HepG2 (cell line): Measurements from ENCODE around the gene SLC25A23. TPM values are rescaled to one million over a fixed set of nuclear protein-coding genes. Genes with fewer than 3 reads are reported as not detected.
A peak's percentile ranks its signal among the peaks of the same experiment; 100 is the strongest.

ENCODE experiments used
- ARNT2 ChIP-seq: sonication (generic); formaldehyde crosslinking; IDR thresholded peaks from 2 replicates; pipeline ENCODE4 v1.8.0; 2022; ENCODE audit warnings: mild to moderate bottlenecking, low read depth, missing genetic modification reagents, moderate library complexity
- ARNTL ChIP-seq: sonication (generic); formaldehyde crosslinking; IDR thresholded peaks from 2 replicates; pipeline ENCODE4 v1.4.0; 2020; ENCODE audit warnings: mild to moderate bottlenecking, missing genetic modification reagents
- CEBPG ChIP-seq: IDR thresholded peaks from 2 replicates; pipeline ENCODE4 v1.6.1; 2016
- GATAD1 ChIP-seq: IDR thresholded peaks from 2 replicates; pipeline ENCODE4 v1.6.1; 2016; ENCODE audit warnings: missing genetic modification reagents, missing compliant biosample characterization
- HDAC6 ChIP-seq: fragments of 200-600 bp; sonication (generic); IDR thresholded peaks from 2 replicates; pipeline ENCODE4 v1.7.0; 2017; ENCODE audit warnings: mild to moderate bottlenecking, antibody characterized with exemption, low read length, low read depth
- HMGXB4 ChIP-seq, 2 experiments: sonication (generic) in 1 of 2; formaldehyde crosslinking in 1 of 2; IDR thresholded peaks; 2 replicates each; pipeline versions ENCODE4 v1.4.0 to v1.6.1; 2018 to 2020; ENCODE audit warnings: missing genetic modification reagents in 2 of 2, borderline replicate concordance in 1 of 2, low read depth in 1 of 2, mild to moderate bottlenecking in 1 of 2, missing biosample characterization in 1 of 2
- HOXD1 ChIP-seq: sonication (generic); formaldehyde crosslinking; IDR thresholded peaks from 2 replicates; pipeline ENCODE4 v1.5.0; 2020; ENCODE audit warnings: missing genetic modification reagents
- KAT7 ChIP-seq: IDR thresholded peaks from 2 replicates; pipeline ENCODE4 v1.6.1; 2018; ENCODE audit warnings: borderline replicate concordance, missing compliant biosample characterization
- KDM1A ChIP-seq: IDR thresholded peaks from 2 replicates; pipeline ENCODE4 v1.6.1; 2016; ENCODE audit warnings: missing compliant biosample characterization
- KMT2A ChIP-seq: sonication (generic); formaldehyde crosslinking; IDR thresholded peaks from 2 replicates; pipeline ENCODE4 v1.4.0; 2020; ENCODE audit warnings: missing genetic modification reagents
- PTBP1 ChIP-seq: fragments of 200-400 bp; formaldehyde crosslinking; IDR thresholded peaks from 2 replicates; pipeline ENCODE4 v1.6.1; 2018; ENCODE audit warnings: low read length, low read depth; ENCODE audit not compliant: poor library complexity, severe bottlenecking
- RXRB ChIP-seq: IDR thresholded peaks from 2 replicates; pipeline ENCODE4 v1.6.1; 2016; ENCODE audit warnings: borderline replicate concordance, missing genetic modification reagents, missing compliant biosample characterization
- ZFP82 ChIP-seq: sonication (generic); formaldehyde crosslinking; IDR thresholded peaks from 2 replicates; pipeline ENCODE4 v1.5.1; 2020; ENCODE audit warnings: mild to moderate bottlenecking, missing genetic modification reagents, borderline replicate concordance
- ZNF12 ChIP-seq: sonication (generic); formaldehyde crosslinking; IDR thresholded peaks from 2 replicates; pipeline ENCODE4 v1.5.0; 2020; ENCODE audit warnings: missing genetic modification reagents
- ZNF136 ChIP-seq: sonication (generic); formaldehyde crosslinking; IDR thresholded peaks from 2 replicates; pipeline ENCODE4 v1.8.1; 2022; ENCODE audit warnings: low read depth, mild to moderate bottlenecking, moderate library complexity, missing genetic modification reagents
- ZNF143 ChIP-seq: sonication (generic); formaldehyde crosslinking; IDR thresholded peaks from 2 replicates; pipeline ENCODE4 v1.4.0; 2020; ENCODE audit warnings: missing genetic modification reagents
- ZNF501 ChIP-seq: sonication (generic); formaldehyde crosslinking; IDR thresholded peaks from 2 replicates; pipeline ENCODE4 v1.5.1; 2020; ENCODE audit warnings: mild to moderate bottlenecking, moderate library complexity, missing genetic modification reagents
- ZNF780A ChIP-seq: sonication (generic); formaldehyde crosslinking; IDR thresholded peaks from 2 replicates; pipeline ENCODE4 v1.8.0; 2022; ENCODE audit warnings: mild to moderate bottlenecking, missing genetic modification reagents, moderate library complexity
- ZNF782 ChIP-seq: sonication (generic); formaldehyde crosslinking; IDR thresholded peaks from 2 replicates; pipeline ENCODE4 v1.4.0; 2020; ENCODE audit warnings: missing genetic modification reagents, mild to moderate bottlenecking, borderline replicate concordance
- polyA plus RNA-seq, 8 experiments: library from polyadenylated mRNA; depleted of rRNA in 3 of 8; stranded (reverse) in 7 of 8; unstranded in 1 of 8; fragments of >200 nt; fragmentation: Illumina TruSeq in 4 of 8; extraction: Trizol in 4 of 8; gene quantifications; 2 replicates each; pipeline versions ENCODE4 v1.2.1 to v1.2.3, GENCODE V29; 2011 to 2016; ENCODE audit warnings: low read depth in 4 of 8, missing spikeins in 1 of 8, mixed read lengths in 1 of 8; ENCODE audit not compliant: insufficient read depth in 1 of 8
- total RNA-seq, 5 experiments: library from RNA; depleted of rRNA; stranded (reverse); fragments of >200 nt; fragmentation: Illumina TruSeq; extraction: Trizol; gene quantifications; 2 replicates each; pipeline ENCODE4 v1.2.3, GENCODE V29; 2016; ENCODE audit warnings: low read depth in 1 of 5
- TF ChIP-seq, protein P1 (sequence below): sonication (generic); formaldehyde crosslinking; IDR thresholded peaks from 2 replicates; pipeline ENCODE4 v1.5.0; 2020; ENCODE audit warnings: mild to moderate bottlenecking, missing genetic modification reagents, borderline replicate concordance
- TF ChIP-seq, protein P2 (sequence below): sonication (generic); formaldehyde crosslinking; IDR thresholded peaks from 2 replicates; pipeline ENCODE4 v1.8.0; 2022; ENCODE audit warnings: mild to moderate bottlenecking, missing genetic modification reagents, moderate library complexity

SLC25A23 gene
- total and polyA plus RNA-seq, 2 of the 13 experiments (the other 11 are each of a cell fraction or from before 2014, with no cell fraction given), result 12.4 to 15.2 TPM

DNA sequence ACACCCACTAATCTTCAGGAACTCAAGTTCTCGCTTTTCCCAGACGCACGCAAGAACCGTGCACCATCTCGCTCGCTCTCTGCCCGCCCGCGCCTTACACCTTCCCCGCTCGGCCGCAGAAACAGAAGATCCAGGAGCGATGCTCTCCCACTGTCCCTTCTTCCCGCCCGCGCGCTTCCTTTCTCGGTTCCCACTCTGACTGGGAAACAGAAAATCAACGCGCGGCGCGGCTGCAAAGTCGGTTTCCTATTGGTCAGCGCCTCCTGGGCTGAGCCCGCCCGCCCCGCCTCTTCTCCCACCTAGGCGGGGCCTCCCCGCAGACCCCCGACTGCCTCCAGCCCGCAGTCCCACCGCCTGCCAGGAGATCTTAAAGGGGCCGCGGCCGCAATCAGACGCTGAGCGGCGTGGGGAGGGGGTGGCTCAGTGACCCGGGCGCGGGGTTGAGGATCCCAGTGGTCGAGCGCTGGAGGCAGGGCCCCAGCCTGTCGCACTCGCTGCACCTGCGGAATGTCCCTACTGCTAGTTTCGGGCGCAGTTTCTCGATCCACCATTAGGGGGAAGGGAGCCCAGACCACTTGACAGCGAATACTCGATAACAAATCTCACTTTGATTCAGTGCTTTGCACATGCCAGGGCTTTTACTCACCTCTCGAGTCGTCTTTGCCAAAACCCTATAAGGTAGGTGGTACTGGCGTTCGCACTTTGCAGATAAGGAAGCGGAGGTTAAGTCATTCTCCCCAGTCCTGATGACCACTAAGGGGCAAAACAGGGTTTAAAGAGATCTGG lies 700 bp upstream of the SLC25A23 start (continued):
- TF ChIP-seq, protein P1, sequence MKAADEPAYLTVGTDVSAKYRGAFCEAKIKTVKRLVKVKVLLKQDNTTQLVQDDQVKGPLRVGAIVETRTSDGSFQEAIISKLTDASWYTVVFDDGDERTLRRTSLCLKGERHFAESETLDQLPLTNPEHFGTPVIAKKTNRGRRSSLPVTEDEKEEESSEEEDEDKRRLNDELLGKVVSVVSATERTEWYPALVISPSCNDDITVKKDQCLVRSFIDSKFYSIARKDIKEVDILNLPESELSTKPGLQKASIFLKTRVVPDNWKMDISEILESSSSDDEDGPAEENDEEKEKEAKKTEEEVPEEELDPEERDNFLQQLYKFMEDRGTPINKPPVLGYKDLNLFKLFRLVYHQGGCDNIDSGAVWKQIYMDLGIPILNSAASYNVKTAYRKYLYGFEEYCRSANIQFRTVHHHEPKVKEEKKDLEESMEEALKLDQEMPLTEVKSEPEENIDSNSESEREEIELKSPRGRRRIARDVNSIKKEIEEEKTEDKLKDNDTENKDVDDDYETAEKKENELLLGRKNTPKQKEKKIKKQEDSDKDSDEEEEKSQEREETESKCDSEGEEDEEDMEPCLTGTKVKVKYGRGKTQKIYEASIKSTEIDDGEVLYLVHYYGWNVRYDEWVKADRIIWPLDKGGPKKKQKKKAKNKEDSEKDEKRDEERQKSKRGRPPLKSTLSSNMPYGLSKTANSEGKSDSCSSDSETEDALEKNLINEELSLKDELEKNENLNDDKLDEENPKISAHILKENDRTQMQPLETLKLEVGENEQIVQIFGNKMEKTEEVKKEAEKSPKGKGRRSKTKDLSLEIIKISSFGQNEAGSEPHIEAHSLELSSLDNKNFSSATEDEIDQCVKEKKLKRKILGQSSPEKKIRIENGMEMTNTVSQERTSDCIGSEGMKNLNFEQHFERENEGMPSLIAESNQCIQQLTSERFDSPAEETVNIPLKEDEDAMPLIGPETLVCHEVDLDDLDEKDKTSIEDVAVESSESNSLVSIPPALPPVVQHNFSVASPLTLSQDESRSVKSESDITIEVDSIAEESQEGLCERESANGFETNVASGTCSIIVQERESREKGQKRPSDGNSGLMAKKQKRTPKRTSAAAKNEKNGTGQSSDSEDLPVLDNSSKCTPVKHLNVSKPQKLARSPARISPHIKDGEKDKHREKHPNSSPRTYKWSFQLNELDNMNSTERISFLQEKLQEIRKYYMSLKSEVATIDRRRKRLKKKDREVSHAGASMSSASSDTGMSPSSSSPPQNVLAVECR (CRISPR knock-in tag), result peak; percentile 77; the same call in 1 of the 2 replicates
- 0 out of 2 replicates have a peak, but pooled peaks have one; percentile 40 for TF ChIP-seq ZNF12 (CRISPR knock-in tag)
- no peak for TF ChIP-seq CEBPG (CRISPR knock-in tag)
- 0 out of 2 replicates have a peak, but pooled peaks have one; percentile 56 for TF ChIP-seq KDM1A
- TF ChIP-seq RXRB (CRISPR knock-in tag), result peak; percentile 61
- no peak for TF ChIP-seq HDAC6
- peak; percentile 27 for TF ChIP-seq PTBP1
- peak; percentile 36; the same call in 1 of the 2 replicates for TF ChIP-seq ZNF782 (CRISPR knock-in tag)
- 0 out of 2 replicates have a peak, but pooled peaks have one; percentile 46 for TF ChIP-seq ZFP82 (CRISPR knock-in tag)
- TF ChIP-seq KMT2A (CRISPR knock-in tag), result peak; percentile 63
- peak; percentile 68 for TF ChIP-seq GATAD1 (CRISPR knock-in tag)
- peak; percentile 42; the same call in 1 of the 2 replicates for TF ChIP-seq KAT7 (CRISPR knock-in tag)
- 0 out of 2 replicates have a peak, but pooled peaks have one; percentile 38 for TF ChIP-seq HOXD1 (CRISPR knock-in tag)
- TF ChIP-seq HMGXB4 (CRISPR knock-in tag; IDR thresholded peaks at IDR 0.05; ENCODE audit: borderline replicate concordance in 1 of 2, low read depth in 1 of 2), result peak; percentile 83 to 89
- TF ChIP-seq ZNF501, result peak; percentile 90
- no peak for TF ChIP-seq ZNF780A (CRISPR knock-in tag)
- TF ChIP-seq ZNF143 (CRISPR knock-in tag), result peak; percentile 39; the same call in 1 of the 2 replicates
- TF ChIP-seq, protein P2, sequence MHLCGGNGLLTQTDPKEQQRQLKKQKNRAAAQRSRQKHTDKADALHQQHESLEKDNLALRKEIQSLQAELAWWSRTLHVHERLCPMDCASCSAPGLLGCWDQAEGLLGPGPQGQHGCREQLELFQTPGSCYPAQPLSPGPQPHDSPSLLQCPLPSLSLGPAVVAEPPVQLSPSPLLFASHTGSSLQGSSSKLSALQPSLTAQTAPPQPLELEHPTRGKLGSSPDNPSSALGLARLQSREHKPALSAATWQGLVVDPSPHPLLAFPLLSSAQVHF (CRISPR knock-in tag), result no peak
- 0 out of 2 replicates have a peak, but pooled peaks have one; percentile 25 for TF ChIP-seq ARNTL (CRISPR knock-in tag)
- TF ChIP-seq ARNT2 (CRISPR knock-in tag), result no peak
- TF ChIP-seq ZNF136, result no peak; the same call in 1 of the 2 replicates
